Transverse colon (tissue), 4 donors: Measurements from ENCODE around the gene APBB3. TPM values are rescaled to one million over a fixed set of nuclear protein-coding genes. Genes with fewer than 3 reads are reported as not detected.

Experiments used
- DNase-seq: peaks from one replicate; pipeline ENCODE4 v3.0.0-alpha.2; 2019
- H3K27ac ChIP-seq, 4 donors: fragments of 200-600 bp; sonication (generic); 2 replicates each; pipeline ENCODE4 v1.5.1; 2016 to 2018; ENCODE audit warnings: inconsistent platforms in 4 of 4
- H3K27me3 ChIP-seq: fragments of 200-600 bp; sonication (generic); 2 replicates; pipeline ENCODE4 v1.5.1; 2017; ENCODE audit warnings: inconsistent platforms
- H3K36me3 ChIP-seq, 4 donors: fragments of 200-600 bp; sonication (generic); 2 replicates each; pipeline ENCODE4 v1.5.1; 2017 to 2019; ENCODE audit warnings: inconsistent platforms in 4 of 4
- H3K4me1 ChIP-seq, 4 donors: fragments of 200-600 bp; sonication (generic); 2 replicates each; pipeline ENCODE4 v1.5.1; 2017 to 2020; ENCODE audit warnings: inconsistent platforms in 4 of 4
- H3K4me3 ChIP-seq, 4 donors: fragments of 200-600 bp; sonication (generic); 1 replicate in 1 of 4; 2 replicates in 3 of 4; pipeline versions ENCODE4 v1.5.1 to v1.6.1; 2017 to 2019; ENCODE audit warnings: inconsistent platforms in 4 of 4
- H3K9me3 ChIP-seq, 2 donors: fragments of 200-600 bp; sonication (generic); 2 replicates each; pipeline ENCODE4 v1.5.1; 2017 to 2019; ENCODE audit warnings: inconsistent platforms in 2 of 2
- CTCF ChIP-seq, 5 experiments: fragments of 200-600 bp in 3 of 5; fragments of 450-650 bp in 2 of 5; sonication (generic) in 3 of 5; IDR thresholded peaks; 1 replicate in 2 of 5; 2 replicates in 3 of 5; pipeline ENCODE4 v1.5.1; 2016 to 2017; ENCODE audit warnings: antibody characterized with exemption in 5 of 5, inconsistent platforms in 3 of 5, mild to moderate bottlenecking in 2 of 5, moderate library complexity in 1 of 5
- EP300 ChIP-seq: sonication (generic); formaldehyde crosslinking; IDR thresholded peaks from one replicate; pipeline ENCODE4 v1.6.1; 2017; ENCODE audit warnings: antibody characterized with exemption, low read depth
- POLR2A ChIP-seq: fragments of 450-650 bp; IDR thresholded peaks from one replicate; pipeline ENCODE4 v1.6.1; 2016; ENCODE audit warnings: antibody characterized with exemption, mild to moderate bottlenecking, moderate library complexity
- POLR2AphosphoS5 ChIP-seq, 3 donors: sonication (generic); formaldehyde crosslinking; IDR thresholded peaks; one replicate each; pipeline ENCODE4 v1.6.1; 2016; ENCODE audit warnings: antibody characterized with exemption in 3 of 3
- WGBS, 2 donors: methylation state at CpG; one replicate each; pipeline ENCODE4 v1.1.5; 2018; ENCODE audit warnings: low coverage in 1 of 2; 5-methylcytosine and 5-hydroxymethylcytosine counted together
- in situ Hi-C, 4 donors: fragments of 200-750 bp; cut with MboI; loops; one replicate each; pipeline versions ENCODE4 v1.15.0 to v1.15.1; 2017; ENCODE audit warnings: low sequenced_read_pairs in 3 of 4, low pct_ligation_motif_present in 1 of 4, low pct_unique_long_range_greater_than_20kb in 1 of 4
- intact Hi-C: fragments of 100-400 bp; cut with DNase I; formaldehyde crosslinking; loops from one replicate; pipeline ENCODE4 v1.15.1; 2023; ENCODE audit warnings: low total_unique reads
- total RNA-seq, 4 donors: library from RNA; depleted of rRNA; stranded (reverse); fragments of >200 nt; gene quantifications; one replicate each; pipeline ENCODE4 v1.1.0, GENCODE V29; 2016

APBB3 gene
- total RNA-seq, 4 donors from 2014 or later: 20.1 to 42.5 (median 37.4) TPM

- H3K9me3 ChIP-seq: no peaks in the 10 kb centered on the region
- H3K36me3 ChIP-seq: peaks cover 0 to 10% (median 0%) of the 10 kb centered on the region in 4 donors
- intact Hi-C loops (no loop called here), in situ Hi-C loops (loop anchor here in 2 of 4 donors (10.0 to 25.0 kb wide), 2 partner anchors 64 to 92 kb away; partner anchors contain the start of genes CD14 (in 1 of the 2), DND1 (in 1 of the 2), TMCO6 (in 1 of the 2) and WDR55 (in 1 of the 2))
- H3K4me3 ChIP-seq: no peak overlapping the region
- H3K27me3 ChIP-seq: no peaks in the 10 kb centered on the region
- DNase-seq: no peak
- peak overlapping the region; percentile 52 to 71 (median 62) for H3K27ac ChIP-seq
- peaks cover 7 to 46% (median 13%) of the 10 kb centered on the region in 4 donors for H3K4me1 ChIP-seq
- TF ChIP-seq CTCF (IDR thresholded peaks at IDR 0.05): no peak
- no peak for TF ChIP-seq POLR2AphosphoS5 (IDR thresholded peaks at IDR 0.05)
- no peak for TF ChIP-seq EP300
- TF ChIP-seq POLR2A: no peak
- WGBS, 2 donors: 100% methylated on average over 1 of the region's 1 CpG; no CpG with 5 or more reads in 1 of the 2 donors
Observed at GRCh38 chr5:140570488-140570887, 6.1 kb upstream of the APBB3 start.

- H3K4me1 ChIP-seq: peaks cover 11 to 50% (median 17%) of the 10 kb centered on the region in 4 donors
- no peak overlapping the region for H3K4me3 ChIP-seq
- no peaks in the 10 kb centered on the region for H3K27me3 ChIP-seq
- intact Hi-C loops: no loop called here
- H3K9me3 ChIP-seq: no peaks in the 10 kb centered on the region
- TF ChIP-seq POLR2AphosphoS5 (IDR thresholded peaks at IDR 0.05): no peak
- TF ChIP-seq CTCF (IDR thresholded peaks at IDR 0.05): no peak
- no peak for TF ChIP-seq EP300
- no peak for TF ChIP-seq POLR2A
- in situ Hi-C loops: loop anchor here in 2 of 4 donors (10.0 to 25.0 kb wide), 2 partner anchors 65 to 92 kb away; partner anchors contain the start of genes CD14 (in 1 of the 2), DND1 (in 1 of the 2), TMCO6 (in 1 of the 2) and WDR55 (in 1 of the 2)
- no peak for DNase-seq
- H3K27ac ChIP-seq: peak overlapping the region; percentile 52 to 71 (median 62)
- 95% methylated on average over 4 of the region's 4 CpGs; no CpG with 5 or more reads in 1 of the 2 donors for WGBS, 2 donors
- H3K36me3 ChIP-seq: peaks cover 0 to 10% (median 0%) of the 10 kb centered on the region in 4 donors
Observed at GRCh38 chr5:140570058-140570457, 5.7 kb upstream of the APBB3 start.

- DNase-seq: no peak
- intact Hi-C loops: loop anchor here (5.0 kb wide), 1 partner anchor 68 kb away; the partner anchor contains the start of gene TMCO6
- Histone ChIP-seq H3K27me3 (no peaks in the 10 kb centered on the region), H3K4me3 (no peak overlapping the region), H3K27ac (peak overlapping the region; percentile 52 to 71 (median 62)), H3K36me3 (peaks cover 0 to 10% (median 0%) of the 10 kb centered on the region in 4 donors), H3K9me3 (no peaks in the 10 kb centered on the region), H3K4me1 (peaks cover 11 to 47% (median 15%) of the 10 kb centered on the region in 4 donors)
- in situ Hi-C loops: loop anchor here in 3 of 4 donors (10.0 to 25.0 kb wide), 3 partner anchors 66 to 136 kb away; partner anchors contain the start of genes CD14 (in 2 of the 3), TMCO6 (in 2 of the 3), DND1 (in 1 of the 3) and WDR55 (in 1 of the 3)
- WGBS, 2 donors: 34 to 56% methylated on average over 3 to 4 of the region's 4 CpGs
- TF ChIP-seq POLR2A: no peak
- no peak for TF ChIP-seq CTCF (IDR thresholded peaks at IDR 0.05)
- TF ChIP-seq POLR2AphosphoS5 (IDR thresholded peaks at IDR 0.05): no peak
- TF ChIP-seq EP300: no peak
Observed at GRCh38 chr5:140569197-140569596, 4.8 kb upstream of the APBB3 start.

GRCh38 chr5:140568443-140569063, 4.2 kb upstream of the APBB3 start:
- Histone ChIP-seq H3K27ac (peak overlapping the region; percentile 52 to 71 (median 62)), H3K36me3 (peaks cover 0 to 10% (median 0%) of the 10 kb centered on the region in 4 donors), H3K4me3 (no peak overlapping the region), H3K27me3 (no peaks in the 10 kb centered on the region), H3K4me1 (peaks cover 14 to 48% (median 16%) of the 10 kb centered on the region in 4 donors), H3K9me3 (no peaks in the 10 kb centered on the region)
- TF ChIP-seq CTCF (IDR thresholded peaks at IDR 0.05) (no peak), POLR2A (no peak), EP300 (no peak), POLR2AphosphoS5 (IDR thresholded peaks at IDR 0.05) (no peak)
- intact Hi-C loops: loop anchor here (5.0 kb wide), 1 partner anchor 69 kb away; the partner anchor contains the start of gene TMCO6
- 94% methylated on average over 2 of the region's 2 CpGs; no CpG with 5 or more reads in 1 of the 2 donors for WGBS, 2 donors
- in situ Hi-C loops: loop anchor here in 3 of 4 donors (10.0 to 25.0 kb wide), 3 partner anchors 66 to 136 kb away; partner anchors contain the start of genes CD14 (in 2 of the 3), TMCO6 (in 2 of the 3), DND1 (in 1 of the 3) and WDR55 (in 1 of the 3)
- DNase-seq: no peak
